Measurements from ENCODE around the gene GPLD1.
"Not testable (repeated sequence)": the region's sequence is repeated elsewhere in the genome, so short reads cannot be mapped to it uniquely, and the experiment has no call there.

Gene GPLD1

GRCh38 chr6:24522228-24523176, 33.1 kb upstream of the GPLD1 start:
- Histone ChIP-seq H3K27me3 (ENCODE audit: insufficient read depth, low read length) (no peaks in the 10 kb centered on the region), H3K36me3 (ENCODE audit: insufficient read depth, low read length) (no peaks in the 10 kb centered on the region), H3K4me3 (ENCODE audit: low read depth, low read length) (no peak overlapping the region), H3K27ac (ENCODE audit: low read depth, low read length) (no peak overlapping the region), H3K4me1 (ENCODE audit: control insufficient read depth, insufficient read depth, low read length, unreplicated experiment) (no peaks in the 10 kb centered on the region), H3K79me2 (ENCODE audit: control insufficient read depth, insufficient read depth, low read length, unreplicated experiment) (no peaks in the 10 kb centered on the region), H2AFZ (ENCODE audit: low read length, unreplicated experiment) (no peak overlapping the region)

DNA sequence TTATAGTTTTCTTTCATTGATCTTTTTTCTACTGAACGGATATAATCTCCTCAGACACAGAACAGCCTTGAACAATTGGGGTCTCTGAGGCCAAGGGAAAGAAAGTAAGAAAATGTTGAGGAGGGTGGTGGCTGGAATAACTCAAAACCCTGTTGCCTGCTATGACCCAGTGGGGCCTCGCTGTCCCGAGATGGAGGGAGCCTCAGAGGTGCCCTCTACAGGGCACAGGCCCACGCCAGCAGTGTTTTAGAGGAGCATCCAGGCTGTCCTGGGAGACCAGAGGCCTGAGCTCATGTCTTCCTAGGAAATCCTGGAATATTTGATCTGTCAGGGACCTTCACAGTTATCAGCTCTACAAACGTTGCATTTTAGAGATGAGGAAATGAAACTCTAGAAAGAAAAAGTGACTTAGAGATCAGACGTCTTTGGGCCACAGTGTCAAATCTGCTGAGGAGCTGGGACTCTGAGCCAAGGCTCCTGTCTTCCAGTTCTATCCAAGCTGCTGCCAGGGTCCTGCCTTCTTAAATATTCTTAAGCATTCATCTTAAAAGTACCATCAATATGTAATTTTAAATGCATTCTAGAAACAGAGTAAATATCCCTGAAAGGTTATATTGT, 31.7 kb upstream of the GPLD1 start:
- H3K79me2 ChIP-seq (ENCODE audit: control insufficient read depth, insufficient read depth, low read length, unreplicated experiment), result no peaks in the 10 kb centered on the region
- H3K27ac ChIP-seq (ENCODE audit: low read depth, low read length), result no peak overlapping the region
- no peaks in the 10 kb centered on the region for H3K27me3 ChIP-seq (ENCODE audit: insufficient read depth, low read length)
- no peak overlapping the region for H3K4me3 ChIP-seq (ENCODE audit: low read depth, low read length)
- no peaks in the 10 kb centered on the region for H3K36me3 ChIP-seq (ENCODE audit: insufficient read depth, low read length)
- H3K4me1 ChIP-seq (ENCODE audit: control insufficient read depth, insufficient read depth, low read length, unreplicated experiment), result no peaks in the 10 kb centered on the region
- peak overlapping the region; percentile 73 for H2AFZ ChIP-seq (ENCODE audit: low read length, unreplicated experiment)

- no peak overlapping the region for H3K27ac ChIP-seq (ENCODE audit: low read depth, low read length)
- no peaks in the 10 kb centered on the region for H3K4me1 ChIP-seq (ENCODE audit: control insufficient read depth, insufficient read depth, low read length, unreplicated experiment)
- no peaks in the 10 kb centered on the region for H3K36me3 ChIP-seq (ENCODE audit: insufficient read depth, low read length)
- no peak overlapping the region for H3K4me3 ChIP-seq (ENCODE audit: low read depth, low read length)
- no peak overlapping the region for H2AFZ ChIP-seq (ENCODE audit: low read length, unreplicated experiment)
- H3K27me3 ChIP-seq (ENCODE audit: insufficient read depth, low read length), result no peaks in the 10 kb centered on the region
- H3K79me2 ChIP-seq (ENCODE audit: control insufficient read depth, insufficient read depth, low read length, unreplicated experiment), result no peaks in the 10 kb centered on the region
Measured at GRCh38 chr6:24517659-24518543, 28.5 kb upstream of the GPLD1 start.

DNA sequence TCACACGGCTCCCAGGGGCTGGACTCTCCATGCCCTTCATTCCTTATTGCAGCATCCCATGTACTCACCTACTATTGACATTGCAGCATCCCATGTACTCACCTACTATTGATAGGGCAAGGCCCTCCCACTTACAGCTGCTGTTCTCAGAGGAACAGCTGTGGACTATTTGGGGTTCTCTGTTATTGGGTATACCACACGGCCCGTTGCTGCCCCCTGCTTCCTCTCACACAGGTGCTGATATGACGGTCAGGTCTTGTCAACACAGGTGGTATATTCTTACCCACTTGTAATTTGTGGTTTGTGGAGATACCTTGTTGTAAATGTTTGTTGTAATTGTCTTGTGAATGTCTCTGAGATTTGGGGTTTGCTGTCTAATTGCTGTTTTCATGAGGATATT, 24.2 kb upstream of the GPLD1 start:
- H2AFZ ChIP-seq (ENCODE audit: low read length, unreplicated experiment), result no peak overlapping the region
- H3K27ac ChIP-seq (ENCODE audit: low read depth, low read length), result no peak overlapping the region
- H3K4me3 ChIP-seq (ENCODE audit: low read depth, low read length), result no peak overlapping the region
- no peaks in the 10 kb centered on the region for H3K79me2 ChIP-seq (ENCODE audit: control insufficient read depth, insufficient read depth, low read length, unreplicated experiment)
- H3K36me3 ChIP-seq (ENCODE audit: insufficient read depth, low read length), result no peaks in the 10 kb centered on the region
- no peaks in the 10 kb centered on the region for H3K27me3 ChIP-seq (ENCODE audit: insufficient read depth, low read length)
- no peaks in the 10 kb centered on the region for H3K4me1 ChIP-seq (ENCODE audit: control insufficient read depth, insufficient read depth, low read length, unreplicated experiment)

- H3K36me3 ChIP-seq (ENCODE audit: insufficient read depth, low read length); H3K27me3 ChIP-seq (ENCODE audit: insufficient read depth, low read length); H3K4me3 ChIP-seq (ENCODE audit: low read depth, low read length); H3K79me2 ChIP-seq (ENCODE audit: control insufficient read depth, insufficient read depth, low read length, unreplicated experiment); H2AFZ ChIP-seq (ENCODE audit: low read length, unreplicated experiment); H3K4me1 ChIP-seq (ENCODE audit: control insufficient read depth, insufficient read depth, low read length, unreplicated experiment); H3K27ac ChIP-seq (ENCODE audit: low read depth, low read length): not testable (repeated sequence)
Measured at GRCh38 chr6:24511976-24512375, 22.6 kb upstream of the GPLD1 start.

- H2AFZ ChIP-seq (ENCODE audit: low read length, unreplicated experiment), result no peak overlapping the region
- H3K4me1 ChIP-seq (ENCODE audit: control insufficient read depth, insufficient read depth, low read length, unreplicated experiment), result no peaks in the 10 kb centered on the region
- no peaks in the 10 kb centered on the region for H3K36me3 ChIP-seq (ENCODE audit: insufficient read depth, low read length)
- no peaks in the 10 kb centered on the region for H3K79me2 ChIP-seq (ENCODE audit: control insufficient read depth, insufficient read depth, low read length, unreplicated experiment)
- H3K27me3 ChIP-seq (ENCODE audit: insufficient read depth, low read length), result no peaks in the 10 kb centered on the region
- no peak overlapping the region for H3K27ac ChIP-seq (ENCODE audit: low read depth, low read length)
- no peak overlapping the region for H3K4me3 ChIP-seq (ENCODE audit: low read depth, low read length)
Measured at GRCh38 chr6:24506814-24507520, 17.6 kb upstream of the GPLD1 start.

DNA sequence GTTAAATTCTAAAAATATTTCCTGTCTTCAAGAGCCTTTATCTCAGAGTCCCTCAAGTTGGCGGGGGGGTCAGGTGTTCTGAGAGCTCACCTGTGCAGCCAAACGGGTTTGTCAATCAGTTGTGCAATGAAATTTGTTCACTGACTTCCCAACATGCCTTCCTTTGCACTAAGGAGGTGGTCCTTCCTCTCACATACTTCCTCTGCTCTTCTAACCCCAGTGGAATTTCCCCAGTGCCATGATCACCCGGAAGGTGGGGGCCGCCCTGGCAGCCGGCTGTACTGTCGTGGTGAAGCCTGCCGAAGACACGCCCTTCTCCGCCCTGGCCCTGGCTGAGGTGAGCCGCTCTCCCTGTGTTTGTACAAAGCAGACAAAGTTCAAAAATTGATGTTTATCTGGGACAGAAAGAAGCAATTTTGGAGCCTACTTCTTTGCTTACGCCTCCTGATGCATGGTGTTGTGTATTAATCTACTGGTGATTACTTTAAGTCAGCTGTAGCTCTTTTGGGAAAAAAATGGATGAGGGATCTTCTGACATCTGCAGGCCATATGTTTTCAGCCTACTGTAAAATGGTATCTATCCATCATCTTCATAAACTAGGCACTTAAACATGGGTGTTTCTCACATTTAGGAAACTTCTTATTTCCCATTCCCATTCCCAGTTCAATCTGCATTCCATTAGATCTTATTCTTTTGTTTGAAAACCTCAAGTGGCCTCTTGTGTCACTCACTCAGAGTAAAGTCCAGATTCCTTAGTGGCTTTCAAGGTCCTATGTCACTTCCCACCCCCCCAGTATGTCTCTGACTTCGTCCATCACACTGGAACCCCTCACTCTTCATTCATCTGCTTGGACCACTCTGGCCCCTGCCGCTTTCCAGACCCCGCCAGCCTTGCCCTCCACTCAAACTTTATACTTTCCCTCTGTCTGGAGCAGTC, 15.5 kb upstream of the GPLD1 start:
- H3K27me3 ChIP-seq (ENCODE audit: insufficient read depth, low read length), result no peaks in the 10 kb centered on the region
- no peaks in the 10 kb centered on the region for H3K4me1 ChIP-seq (ENCODE audit: control insufficient read depth, insufficient read depth, low read length, unreplicated experiment)
- H3K79me2 ChIP-seq (ENCODE audit: control insufficient read depth, insufficient read depth, low read length, unreplicated experiment), result no peaks in the 10 kb centered on the region
- no peak overlapping the region for H3K27ac ChIP-seq (ENCODE audit: low read depth, low read length)
- no peak overlapping the region for H2AFZ ChIP-seq (ENCODE audit: low read length, unreplicated experiment)
- H3K4me3 ChIP-seq (ENCODE audit: low read depth, low read length), result no peak overlapping the region
- no peaks in the 10 kb centered on the region for H3K36me3 ChIP-seq (ENCODE audit: insufficient read depth, low read length)

- H2AFZ ChIP-seq (ENCODE audit: low read length, unreplicated experiment), result no peak overlapping the region
- H3K4me3 ChIP-seq (ENCODE audit: low read depth, low read length), result no peak overlapping the region
- no peaks in the 10 kb centered on the region for H3K27me3 ChIP-seq (ENCODE audit: insufficient read depth, low read length)
- H3K79me2 ChIP-seq (ENCODE audit: control insufficient read depth, insufficient read depth, low read length, unreplicated experiment), result no peaks in the 10 kb centered on the region
- H3K36me3 ChIP-seq (ENCODE audit: insufficient read depth, low read length), result no peaks in the 10 kb centered on the region
- H3K4me1 ChIP-seq (ENCODE audit: control insufficient read depth, insufficient read depth, low read length, unreplicated experiment), result no peaks in the 10 kb centered on the region
- H3K27ac ChIP-seq (ENCODE audit: low read depth, low read length), result no peak overlapping the region
Measured at GRCh38 chr6:24504287-24504648, 14.9 kb upstream of the GPLD1 start.

- Histone ChIP-seq H3K27ac (ENCODE audit: low read depth, low read length) (no peak overlapping the region), H3K4me1 (ENCODE audit: control insufficient read depth, insufficient read depth, low read length, unreplicated experiment) (no peaks in the 10 kb centered on the region), H3K27me3 (ENCODE audit: insufficient read depth, low read length) (no peaks in the 10 kb centered on the region), H3K79me2 (ENCODE audit: control insufficient read depth, insufficient read depth, low read length, unreplicated experiment) (no peaks in the 10 kb centered on the region), H3K36me3 (ENCODE audit: insufficient read depth, low read length) (no peaks in the 10 kb centered on the region), H2AFZ (ENCODE audit: low read length, unreplicated experiment) (no peak overlapping the region), H3K4me3 (ENCODE audit: low read depth, low read length) (no peak overlapping the region)
Measured at GRCh38 chr6:24501914-24502313, 12.5 kb upstream of the GPLD1 start.
